Body of pancreas (tissue), 4 donors: ENCODE results near the gene RBM19. TPM values are rescaled to one million over a fixed set of nuclear protein-coding genes. Genes with fewer than 3 reads are reported as not detected.
"Not testable (repeated sequence)": the region's sequence is repeated elsewhere in the genome, so short reads cannot be mapped to it uniquely, and the experiment has no call there.

Experiments used
- ATAC-seq: fragments of 150-250 bp; one replicate; pipeline ENCODE4 v1.9.1; 2016
- DNase-seq, 4 donors: peaks; one replicate each; pipeline ENCODE4 v3.0.0-alpha.2; 2019
- H3K27ac ChIP-seq, 4 donors: fragments of 200-600 bp; sonication (generic); 1 replicate in 3 of 4; 2 replicates in 1 of 4; pipeline versions ENCODE4 v1.5.1 to v1.6.1; 2016 to 2019; ENCODE audit warnings: mild to moderate bottlenecking in 1 of 4, mixed read lengths in 1 of 4, moderate library complexity in 1 of 4
- H3K27me3 ChIP-seq, 2 donors: fragments of 200-600 bp; sonication (generic); one replicate each; pipeline ENCODE4 v1.6.0; 2016; ENCODE audit warnings: mild to moderate bottlenecking in 1 of 2
- H3K36me3 ChIP-seq, 2 donors: fragments of 200-600 bp; sonication (generic); replicated peaks in 1 of 2; 2 replicates each; pipeline ENCODE4 v1.5.1; 2016; ENCODE audit warnings: low read depth in 2 of 2; ENCODE audit not compliant: insufficient read depth in 1 of 2
- H3K4me1 ChIP-seq: fragments of 200-600 bp; sonication (generic); one replicate; pipeline ENCODE4 v1.6.0; 2016
- H3K4me3 ChIP-seq, 2 donors: fragments of 200-600 bp; sonication (generic); 1 replicate in 1 of 2; 2 replicates in 1 of 2; pipeline ENCODE4 v1.5.1; 2016 to 2019
- H3K9me3 ChIP-seq, 3 donors: fragments of 200-600 bp; sonication (generic); 1 replicate in 2 of 3; 2 replicates in 1 of 3; pipeline ENCODE4 v1.5.1; 2016
- POLR2A ChIP-seq, 3 donors: fragments of 450-650 bp; IDR thresholded peaks; one replicate each; pipeline ENCODE4 v1.6.1; 2016; ENCODE audit warnings: antibody characterized with exemption in 3 of 3, mild to moderate bottlenecking in 2 of 3
- WGBS, 2 donors: methylation state at CpG; one replicate each; pipeline ENCODE4 v1.1.5; 2017; 5-methylcytosine and 5-hydroxymethylcytosine counted together
- intact Hi-C: fragments of 100-400 bp; cut with DNase I; formaldehyde crosslinking; loops from one replicate; pipeline ENCODE4 v1.15.1; 2023
- total RNA-seq, 2 donors: library from RNA; depleted of rRNA; stranded (reverse); fragments of >200 nt; gene quantifications; one replicate each; pipeline ENCODE4 v1.1.0, GENCODE V29; 2016
- TF ChIP-seq, protein P1 (sequence below), 7 experiments: fragments of 450-650 bp in 4 of 7; fragments of 200-600 bp in 3 of 7; sonication (generic) in 3 of 7; IDR thresholded peaks; one replicate each; pipeline ENCODE4 v1.5.1; 2016 to 2019; ENCODE audit warnings: antibody characterized with exemption in 7 of 7

Gene RBM19
- total RNA-seq, 2 donors from 2014 or later: 18.4 to 36.3 TPM

GRCh38 chr12:113996026-113996425, 29.9 kb upstream of the RBM19 start:
- TF ChIP-seq, protein P1, sequence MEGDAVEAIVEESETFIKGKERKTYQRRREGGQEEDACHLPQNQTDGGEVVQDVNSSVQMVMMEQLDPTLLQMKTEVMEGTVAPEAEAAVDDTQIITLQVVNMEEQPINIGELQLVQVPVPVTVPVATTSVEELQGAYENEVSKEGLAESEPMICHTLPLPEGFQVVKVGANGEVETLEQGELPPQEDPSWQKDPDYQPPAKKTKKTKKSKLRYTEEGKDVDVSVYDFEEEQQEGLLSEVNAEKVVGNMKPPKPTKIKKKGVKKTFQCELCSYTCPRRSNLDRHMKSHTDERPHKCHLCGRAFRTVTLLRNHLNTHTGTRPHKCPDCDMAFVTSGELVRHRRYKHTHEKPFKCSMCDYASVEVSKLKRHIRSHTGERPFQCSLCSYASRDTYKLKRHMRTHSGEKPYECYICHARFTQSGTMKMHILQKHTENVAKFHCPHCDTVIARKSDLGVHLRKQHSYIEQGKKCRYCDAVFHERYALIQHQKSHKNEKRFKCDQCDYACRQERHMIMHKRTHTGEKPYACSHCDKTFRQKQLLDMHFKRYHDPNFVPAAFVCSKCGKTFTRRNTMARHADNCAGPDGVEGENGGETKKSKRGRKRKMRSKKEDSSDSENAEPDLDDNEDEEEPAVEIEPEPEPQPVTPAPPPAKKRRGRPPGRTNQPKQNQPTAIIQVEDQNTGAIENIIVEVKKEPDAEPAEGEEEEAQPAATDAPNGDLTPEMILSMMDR (IDR thresholded peaks at IDR 0.05): no peak
- TF ChIP-seq POLR2A (IDR thresholded peaks at IDR 0.05): no peak
- H3K4me3 ChIP-seq: no peak overlapping the region
- WGBS, 2 donors: 20 to 30% methylated on average over 7 of the region's 7 CpGs
- no peaks in the 10 kb centered on the region for H3K4me1 ChIP-seq
- no peaks in the 10 kb centered on the region for H3K27me3 ChIP-seq
- H3K27ac ChIP-seq: no peak overlapping the region
- intact Hi-C loops: no loop called here
- ATAC-seq: no peak
- H3K36me3 ChIP-seq: no peaks in the 10 kb centered on the region
- DNase-seq: no peak
- no peaks in the 10 kb centered on the region for H3K9me3 ChIP-seq

- no peak for TF ChIP-seq POLR2A (IDR thresholded peaks at IDR 0.05)
- TF ChIP-seq, protein P1 (IDR thresholded peaks at IDR 0.05): no peak
- no peaks in the 10 kb centered on the region for H3K4me1 ChIP-seq
- no peaks in the 10 kb centered on the region for H3K9me3 ChIP-seq
- H3K4me3 ChIP-seq: no peak overlapping the region
- ATAC-seq (no peak), DNase-seq (no peak)
- no peaks in the 10 kb centered on the region for H3K36me3 ChIP-seq
- intact Hi-C loops: no loop called here
- 48 to 68% methylated on average over 3 of the region's 3 CpGs for WGBS, 2 donors
- H3K27me3 ChIP-seq: no peaks in the 10 kb centered on the region
- H3K27ac ChIP-seq: no peak overlapping the region
Measured at GRCh38 chr12:113994051-113994450, 27.9 kb upstream of the RBM19 start.

DNA sequence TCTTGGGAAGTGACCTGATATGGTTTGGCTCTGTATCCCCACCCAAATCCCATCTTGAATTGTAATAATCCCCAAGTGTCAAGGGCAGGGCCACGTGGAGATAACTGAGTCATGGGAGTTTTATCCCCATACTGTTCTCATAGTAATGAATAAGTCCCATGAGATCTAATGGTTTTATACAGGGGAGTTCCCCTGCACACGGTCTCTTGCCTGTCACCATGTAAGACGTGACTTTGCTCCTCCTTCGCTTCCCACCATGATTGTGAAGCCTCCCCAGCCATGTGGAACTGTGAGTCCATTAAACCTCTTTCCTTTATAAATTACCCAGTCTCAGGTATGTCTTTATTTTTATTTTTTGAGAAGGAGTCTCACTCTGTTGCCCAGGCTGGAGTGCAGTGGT, 26.6 kb upstream of the RBM19 start:
- H3K27me3 ChIP-seq, DNase-seq, ATAC-seq, intact Hi-C loops, H3K9me3 ChIP-seq, H3K4me1 ChIP-seq, H3K27ac ChIP-seq, H3K36me3 ChIP-seq, H3K4me3 ChIP-seq: not testable (repeated sequence)
- 50 to 57% methylated on average over 4 of the region's 4 CpGs for WGBS, 2 donors

- H3K4me1 ChIP-seq: no peaks in the 10 kb centered on the region
- WGBS, 2 donors: 69 to 74% methylated on average over 6 of the region's 6 CpGs
- TF ChIP-seq POLR2A (IDR thresholded peaks at IDR 0.05): no peak
- TF ChIP-seq, protein P1 (IDR thresholded peaks at IDR 0.05): no peak
- H3K9me3 ChIP-seq: no peaks in the 10 kb centered on the region
- H3K27me3 ChIP-seq: peaks cover 0 to 8% of the 10 kb centered on the region in 2 donors
- DNase-seq (no peak), ATAC-seq (no peak)
- H3K36me3 ChIP-seq: no peaks in the 10 kb centered on the region
- no peak overlapping the region for H3K27ac ChIP-seq
- intact Hi-C loops: no loop called here
- H3K4me3 ChIP-seq: no peak overlapping the region
Measured at GRCh38 chr12:113991224-113992044, 25.3 kb upstream of the RBM19 start.

DNA sequence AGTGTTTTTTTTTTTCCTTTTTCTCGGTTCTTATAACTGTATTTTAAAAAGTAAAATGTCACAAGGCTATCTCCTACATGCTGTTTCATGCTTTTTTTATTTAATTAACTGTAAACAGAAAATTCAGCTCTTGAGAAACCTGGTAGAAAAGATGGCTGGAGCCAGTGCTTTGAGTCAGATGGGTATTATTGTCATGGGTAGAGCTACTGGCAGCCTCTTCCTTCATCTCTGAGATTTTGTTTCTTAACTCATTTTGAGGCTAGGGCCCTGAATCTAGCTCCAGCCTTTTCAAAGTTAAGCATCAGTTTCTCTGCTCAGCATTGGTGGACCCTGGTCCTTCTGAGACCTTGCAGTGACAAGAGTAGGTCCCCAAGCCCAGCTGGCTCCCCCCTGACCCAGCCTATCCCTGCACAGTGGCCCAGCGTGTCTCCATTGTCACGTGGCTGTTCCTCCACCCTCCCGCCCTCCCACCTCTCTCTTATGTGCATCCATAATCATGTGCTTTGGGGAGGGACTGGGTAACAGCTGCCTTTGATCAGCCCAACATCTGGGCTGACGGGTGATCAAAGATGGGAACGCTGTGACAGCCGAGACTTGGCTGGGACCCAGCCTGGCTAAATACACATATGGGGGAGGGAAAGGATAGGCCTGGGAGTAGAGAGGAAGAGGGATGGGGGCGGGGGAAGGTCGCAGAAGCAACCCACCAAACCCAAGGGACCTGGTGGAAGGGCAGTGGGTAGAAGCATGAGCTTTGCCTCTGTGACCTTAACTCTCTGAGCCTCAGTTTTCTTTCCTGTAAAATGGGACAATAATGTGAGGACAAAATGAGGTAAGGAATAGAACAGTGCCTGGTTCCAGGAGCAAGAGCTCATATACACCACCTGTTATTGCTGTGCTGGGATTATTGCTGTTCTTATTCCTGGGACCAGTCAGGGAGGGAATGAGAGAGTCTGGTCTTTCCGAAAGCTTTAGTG, 24.4 kb upstream of the RBM19 start:
- no peak for ATAC-seq

More for the DNA sequence above, 24.4 kb upstream of the RBM19 start:
- no peak for DNase-seq
- no peak overlapping the region for H3K4me3 ChIP-seq
- no peaks in the 10 kb centered on the region for H3K36me3 ChIP-seq
- whole genome bisulfite sequencing, 2 donors: 22 to 24% methylated on average over 10 of the region's 10 CpGs
- H3K9me3 ChIP-seq: no peaks in the 10 kb centered on the region
- TF ChIP-seq, protein P1 (IDR thresholded peaks at IDR 0.05): no peak
- TF ChIP-seq POLR2A (IDR thresholded peaks at IDR 0.05): no peak
- intact Hi-C loops: no loop called here
- no peaks in the 10 kb centered on the region for H3K4me1 ChIP-seq
- no peak overlapping the region for H3K27ac ChIP-seq
- H3K27me3 ChIP-seq: peaks cover 0 to 8% of the 10 kb centered on the region in 2 donors
